ENCODE data around the gene ELOVL6.

DNA sequence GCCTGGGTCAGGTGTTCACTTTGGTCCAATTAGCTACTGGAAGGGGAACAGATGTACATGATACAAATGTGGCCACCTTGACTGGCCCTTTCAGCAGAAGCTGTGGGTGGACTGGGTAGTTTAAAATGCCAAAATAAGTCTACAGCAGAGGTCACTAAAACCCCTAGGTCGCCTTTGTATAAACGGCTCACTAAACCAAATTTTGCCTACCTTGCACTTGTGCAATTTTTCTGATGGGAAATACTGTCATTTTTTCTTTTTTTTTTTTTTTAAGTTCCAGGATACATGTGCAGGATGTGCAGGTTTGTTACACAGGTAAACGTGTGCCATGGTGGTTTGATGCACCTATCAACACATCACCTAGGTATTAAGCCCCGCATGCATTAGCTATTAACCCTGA, 176.0 kb downstream of the ELOVL6 start:
- no peak for TF ChIP-seq EZH2 (IDR thresholded peaks at IDR 0.05; ENCODE audit: low read length, missing control alignments)
- TF ChIP-seq, protein P1, sequence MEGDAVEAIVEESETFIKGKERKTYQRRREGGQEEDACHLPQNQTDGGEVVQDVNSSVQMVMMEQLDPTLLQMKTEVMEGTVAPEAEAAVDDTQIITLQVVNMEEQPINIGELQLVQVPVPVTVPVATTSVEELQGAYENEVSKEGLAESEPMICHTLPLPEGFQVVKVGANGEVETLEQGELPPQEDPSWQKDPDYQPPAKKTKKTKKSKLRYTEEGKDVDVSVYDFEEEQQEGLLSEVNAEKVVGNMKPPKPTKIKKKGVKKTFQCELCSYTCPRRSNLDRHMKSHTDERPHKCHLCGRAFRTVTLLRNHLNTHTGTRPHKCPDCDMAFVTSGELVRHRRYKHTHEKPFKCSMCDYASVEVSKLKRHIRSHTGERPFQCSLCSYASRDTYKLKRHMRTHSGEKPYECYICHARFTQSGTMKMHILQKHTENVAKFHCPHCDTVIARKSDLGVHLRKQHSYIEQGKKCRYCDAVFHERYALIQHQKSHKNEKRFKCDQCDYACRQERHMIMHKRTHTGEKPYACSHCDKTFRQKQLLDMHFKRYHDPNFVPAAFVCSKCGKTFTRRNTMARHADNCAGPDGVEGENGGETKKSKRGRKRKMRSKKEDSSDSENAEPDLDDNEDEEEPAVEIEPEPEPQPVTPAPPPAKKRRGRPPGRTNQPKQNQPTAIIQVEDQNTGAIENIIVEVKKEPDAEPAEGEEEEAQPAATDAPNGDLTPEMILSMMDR (conservative IDR thresholded peaks at IDR 0.05 in 1 of 2, IDR thresholded peaks at IDR 0.05 in 1 of 2; ENCODE audit: low read depth in 1 of 2, low read length in 2 of 2): no peak
